ENCODE measurements around the gene IFNK.

The IFNK gene

GRCh38 chr9:27534131-27534530 is 10.0 kb downstream of the IFNK start:
- DNase-seq (ENCODE audit: low spot score in 2 of 2), result no peak
- no peaks in the 10 kb centered on the region for H3K9me3 Mint-ChIP-seq
- no peak overlapping the region for H3K27ac Mint-ChIP-seq (ENCODE audit: low read depth)
- no peaks in the 10 kb centered on the region for H3K36me3 Mint-ChIP-seq (ENCODE audit: insufficient read depth)
- ATAC-seq (replicated peaks; ENCODE audit: extremely low read depth, poor library complexity, severe bottlenecking), result no peak
- H3K4me1 Mint-ChIP-seq, result peaks cover 5% of the 10 kb centered on the region
- H3K27me3 Mint-ChIP-seq, result no peaks in the 10 kb centered on the region
- no peak overlapping the region for H3K4me3 Mint-ChIP-seq

- H3K4me3 Mint-ChIP-seq, result no peak overlapping the region
- peaks cover 2% of the 10 kb centered on the region for H3K4me1 Mint-ChIP-seq
- H3K9me3 Mint-ChIP-seq, result no peaks in the 10 kb centered on the region
- H3K36me3 Mint-ChIP-seq (ENCODE audit: insufficient read depth), result no peaks in the 10 kb centered on the region
- H3K27me3 Mint-ChIP-seq, result no peaks in the 10 kb centered on the region
- no peak overlapping the region for H3K27ac Mint-ChIP-seq (ENCODE audit: low read depth)
- ATAC-seq (replicated peaks; ENCODE audit: extremely low read depth, poor library complexity, severe bottlenecking) (no peak), DNase-seq (ENCODE audit: low spot score in 2 of 2) (no peak)
These were observed 10.6 kb downstream of the IFNK start for GRCh38 chr9:27534658-27535209.

GRCh38 chr9:27535701-27536118 is 11.6 kb downstream of the IFNK start:
- H3K4me1 Mint-ChIP-seq, result no peaks in the 10 kb centered on the region
- no peak overlapping the region for H3K27ac Mint-ChIP-seq (ENCODE audit: low read depth)
- DNase-seq (ENCODE audit: low spot score in 2 of 2) (no peak), ATAC-seq (replicated peaks; ENCODE audit: extremely low read depth, poor library complexity, severe bottlenecking) (no peak)
- no peaks in the 10 kb centered on the region for H3K27me3 Mint-ChIP-seq
- no peaks in the 10 kb centered on the region for H3K9me3 Mint-ChIP-seq
- H3K36me3 Mint-ChIP-seq (ENCODE audit: insufficient read depth), result no peaks in the 10 kb centered on the region
- no peak overlapping the region for H3K4me3 Mint-ChIP-seq

GRCh38 chr9:27536168-27536567 is 12.1 kb downstream of the IFNK start:
- no peaks in the 10 kb centered on the region for H3K9me3 Mint-ChIP-seq
- no peaks in the 10 kb centered on the region for H3K36me3 Mint-ChIP-seq (ENCODE audit: insufficient read depth)
- ATAC-seq (replicated peaks; ENCODE audit: extremely low read depth, poor library complexity, severe bottlenecking) (no peak), DNase-seq (ENCODE audit: low spot score in 2 of 2) (no peak)
- H3K4me3 Mint-ChIP-seq, result no peak overlapping the region
- no peaks in the 10 kb centered on the region for H3K4me1 Mint-ChIP-seq
- no peak overlapping the region for H3K27ac Mint-ChIP-seq (ENCODE audit: low read depth)
- H3K27me3 Mint-ChIP-seq, result no peaks in the 10 kb centered on the region

GRCh38 chr9:27537027-27537435 is 12.9 kb downstream of the IFNK start:
- no peaks in the 10 kb centered on the region for H3K36me3 Mint-ChIP-seq (ENCODE audit: insufficient read depth)
- H3K4me3 Mint-ChIP-seq, result no peak overlapping the region
- ATAC-seq (replicated peaks; ENCODE audit: extremely low read depth, poor library complexity, severe bottlenecking) (no peak), DNase-seq (ENCODE audit: low spot score in 2 of 2) (no peak)
- no peak overlapping the region for H3K27ac Mint-ChIP-seq (ENCODE audit: low read depth)
- H3K9me3 Mint-ChIP-seq, result no peaks in the 10 kb centered on the region
- H3K27me3 Mint-ChIP-seq, result no peaks in the 10 kb centered on the region
- H3K4me1 Mint-ChIP-seq, result no peaks in the 10 kb centered on the region

GRCh38 chr9:27537756-27538155 is 13.7 kb downstream of the IFNK start:
- H3K4me3 Mint-ChIP-seq, result no peak overlapping the region
- H3K27ac Mint-ChIP-seq (ENCODE audit: low read depth), result no peak overlapping the region
- H3K27me3 Mint-ChIP-seq, result no peaks in the 10 kb centered on the region
- ATAC-seq (replicated peaks; ENCODE audit: extremely low read depth, poor library complexity, severe bottlenecking) (no peak), DNase-seq (ENCODE audit: low spot score in 2 of 2) (no peak)
- H3K36me3 Mint-ChIP-seq (ENCODE audit: insufficient read depth), result peaks cover 2% of the 10 kb centered on the region
- H3K9me3 Mint-ChIP-seq, result no peaks in the 10 kb centered on the region
- no peaks in the 10 kb centered on the region for H3K4me1 Mint-ChIP-seq

GRCh38 chr9:27538647-27539046 is 14.6 kb downstream of the IFNK start:
- ATAC-seq (replicated peaks; ENCODE audit: extremely low read depth, poor library complexity, severe bottlenecking) (no peak), DNase-seq (ENCODE audit: low spot score in 2 of 2) (no peak)
- H3K9me3 Mint-ChIP-seq, result no peaks in the 10 kb centered on the region
- H3K4me1 Mint-ChIP-seq, result no peaks in the 10 kb centered on the region
- no peaks in the 10 kb centered on the region for H3K27me3 Mint-ChIP-seq
- H3K4me3 Mint-ChIP-seq, result no peak overlapping the region
- peaks cover 2% of the 10 kb centered on the region for H3K36me3 Mint-ChIP-seq (ENCODE audit: insufficient read depth)
- no peak overlapping the region for H3K27ac Mint-ChIP-seq (ENCODE audit: low read depth)

- H3K36me3 Mint-ChIP-seq (ENCODE audit: insufficient read depth), result peaks cover 7% of the 10 kb centered on the region
These were observed 15.7 kb downstream of the IFNK start for GRCh38 chr9:27539479-27540441.

GRCh38 chr9:27540502-27540901 is 16.4 kb downstream of the IFNK start:
- Mint-ChIP-seq H3K4me1 (no peaks in the 10 kb centered on the region), H3K9me3 (no peaks in the 10 kb centered on the region), H3K36me3 (ENCODE audit: insufficient read depth) (peaks cover 7% of the 10 kb centered on the region), H3K27ac (ENCODE audit: low read depth) (no peak overlapping the region), H3K27me3 (no peaks in the 10 kb centered on the region), H3K4me3 (no peak overlapping the region)
- DNase-seq (ENCODE audit: low spot score in 2 of 2) (no peak), ATAC-seq (replicated peaks; ENCODE audit: extremely low read depth, poor library complexity, severe bottlenecking) (no peak)

More at GRCh38 chr9:27539479-27540441, 15.7 kb downstream of the IFNK start:
- Mint-ChIP-seq H3K4me3 (no peak overlapping the region), H3K27ac (ENCODE audit: low read depth) (no peak overlapping the region), H3K4me1 (no peaks in the 10 kb centered on the region), H3K27me3 (no peaks in the 10 kb centered on the region), H3K9me3 (no peaks in the 10 kb centered on the region)
- ATAC-seq (replicated peaks; ENCODE audit: extremely low read depth, poor library complexity, severe bottlenecking) (no peak), DNase-seq (ENCODE audit: low spot score in 2 of 2) (no peak)

- no peaks in the 10 kb centered on the region for H3K9me3 Mint-ChIP-seq
- no peaks in the 10 kb centered on the region for H3K27me3 Mint-ChIP-seq
- no peak overlapping the region for H3K27ac Mint-ChIP-seq (ENCODE audit: low read depth)
- peaks cover 7% of the 10 kb centered on the region for H3K36me3 Mint-ChIP-seq (ENCODE audit: insufficient read depth)
- no peak for DNase-seq (ENCODE audit: low spot score in 2 of 2)
- H3K4me1 Mint-ChIP-seq, result no peaks in the 10 kb centered on the region
- ATAC-seq (replicated peaks; ENCODE audit: extremely low read depth, poor library complexity, severe bottlenecking), result no peak
- no peak overlapping the region for H3K4me3 Mint-ChIP-seq
These were observed 17.6 kb downstream of the IFNK start for GRCh38 chr9:27541740-27542139.

- H3K27ac Mint-ChIP-seq (ENCODE audit: low read depth), result no peak overlapping the region
- DNase-seq (ENCODE audit: low spot score in 2 of 2) (no peak), ATAC-seq (replicated peaks; ENCODE audit: extremely low read depth, poor library complexity, severe bottlenecking) (no peak)
- H3K27me3 Mint-ChIP-seq, result no peaks in the 10 kb centered on the region
- H3K36me3 Mint-ChIP-seq (ENCODE audit: insufficient read depth), result peaks cover 10% of the 10 kb centered on the region
- H3K4me1 Mint-ChIP-seq, result no peaks in the 10 kb centered on the region
- H3K9me3 Mint-ChIP-seq, result no peaks in the 10 kb centered on the region
- no peak overlapping the region for H3K4me3 Mint-ChIP-seq
These were observed 18.4 kb downstream of the IFNK start for GRCh38 chr9:27542508-27542907.

GRCh38 chr9:27545471-27545870 is 21.4 kb downstream of the IFNK start:
- Mint-ChIP-seq H3K4me3 (no peak overlapping the region), H3K9me3 (no peaks in the 10 kb centered on the region), H3K27ac (ENCODE audit: low read depth) (no peak overlapping the region), H3K4me1 (no peaks in the 10 kb centered on the region), H3K27me3 (no peaks in the 10 kb centered on the region), H3K36me3 (ENCODE audit: insufficient read depth) (peaks cover 12% of the 10 kb centered on the region)
- ATAC-seq (replicated peaks; ENCODE audit: extremely low read depth, poor library complexity, severe bottlenecking) (no peak), DNase-seq (ENCODE audit: low spot score in 2 of 2) (no peak)
